OCI-LY3 (cell line): Measurements from ENCODE around the gene C19orf53.

ENCODE experiments used
- EZH2phosphoT487 ChIP-seq: fragments of 200-600 bp; shearing (Covaris generic); IDR thresholded peaks from 2 replicates; pipeline ENCODE4 v1.6.1; 2018; ENCODE audit warnings: antibody characterized with exemption, mixed run types, low read depth
- TF ChIP-seq, protein P1 (sequence below): fragments of 200-600, 300-600 bp; sonication (generic); IDR thresholded peaks from 2 replicates; pipeline ENCODE4 v1.5.1; 2014; ENCODE audit warnings: antibody characterized with exemption, low read length, low read depth

- no peak for TF ChIP-seq EZH2phosphoT487
- TF ChIP-seq, protein P1, sequence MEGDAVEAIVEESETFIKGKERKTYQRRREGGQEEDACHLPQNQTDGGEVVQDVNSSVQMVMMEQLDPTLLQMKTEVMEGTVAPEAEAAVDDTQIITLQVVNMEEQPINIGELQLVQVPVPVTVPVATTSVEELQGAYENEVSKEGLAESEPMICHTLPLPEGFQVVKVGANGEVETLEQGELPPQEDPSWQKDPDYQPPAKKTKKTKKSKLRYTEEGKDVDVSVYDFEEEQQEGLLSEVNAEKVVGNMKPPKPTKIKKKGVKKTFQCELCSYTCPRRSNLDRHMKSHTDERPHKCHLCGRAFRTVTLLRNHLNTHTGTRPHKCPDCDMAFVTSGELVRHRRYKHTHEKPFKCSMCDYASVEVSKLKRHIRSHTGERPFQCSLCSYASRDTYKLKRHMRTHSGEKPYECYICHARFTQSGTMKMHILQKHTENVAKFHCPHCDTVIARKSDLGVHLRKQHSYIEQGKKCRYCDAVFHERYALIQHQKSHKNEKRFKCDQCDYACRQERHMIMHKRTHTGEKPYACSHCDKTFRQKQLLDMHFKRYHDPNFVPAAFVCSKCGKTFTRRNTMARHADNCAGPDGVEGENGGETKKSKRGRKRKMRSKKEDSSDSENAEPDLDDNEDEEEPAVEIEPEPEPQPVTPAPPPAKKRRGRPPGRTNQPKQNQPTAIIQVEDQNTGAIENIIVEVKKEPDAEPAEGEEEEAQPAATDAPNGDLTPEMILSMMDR: no peak
Measured at GRCh38 chr19:13797870-13798269, 23.6 kb downstream of the C19orf53 start.
